ENCODE measurements around the gene PLCH1.
"Not testable (repeated sequence)": the region's sequence is repeated elsewhere in the genome, so short reads cannot be mapped to it uniquely, and the experiment has no call there.

Gene PLCH1

DNA sequence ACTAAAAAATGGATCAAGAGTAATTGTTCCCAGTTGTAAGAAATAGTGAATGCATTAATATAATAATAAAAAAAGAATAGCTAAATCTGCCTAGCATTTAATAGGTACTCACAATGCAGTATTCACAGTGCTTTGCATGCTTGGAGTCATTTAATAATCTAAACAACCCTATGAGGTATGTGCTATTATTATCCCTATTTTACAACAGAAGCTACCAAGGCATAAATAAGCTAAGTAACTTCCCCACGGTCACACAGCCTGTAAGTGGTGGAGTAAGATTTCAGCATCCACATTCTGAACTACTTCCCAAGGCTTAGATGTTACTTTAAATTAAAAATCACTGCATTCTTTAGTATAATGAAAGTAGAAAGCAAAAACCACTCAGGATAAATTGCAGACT, 102.9 kb downstream of the PLCH1 start:
- DNase-seq = no peak

DNA sequence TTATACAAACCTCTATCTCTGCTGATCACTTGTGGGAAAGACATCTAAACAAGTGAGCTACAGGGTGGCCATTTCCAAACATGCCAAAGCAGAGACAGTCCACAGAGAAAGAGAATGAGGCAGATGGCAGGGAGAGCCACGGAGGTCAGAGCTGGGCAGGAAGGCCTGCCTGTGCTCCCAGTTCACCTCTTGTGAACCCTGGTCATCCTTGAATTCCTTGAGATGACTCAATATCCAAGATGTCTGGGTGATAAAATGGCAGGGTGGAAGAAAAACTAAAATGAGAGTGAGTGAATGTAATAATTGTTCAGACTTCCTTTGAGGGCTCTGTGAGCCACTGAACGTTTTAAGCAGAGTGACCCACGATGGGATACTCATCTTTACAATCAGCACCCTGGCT, 104.8 kb downstream of the PLCH1 start:
- DNase-seq = no peak

DNA sequence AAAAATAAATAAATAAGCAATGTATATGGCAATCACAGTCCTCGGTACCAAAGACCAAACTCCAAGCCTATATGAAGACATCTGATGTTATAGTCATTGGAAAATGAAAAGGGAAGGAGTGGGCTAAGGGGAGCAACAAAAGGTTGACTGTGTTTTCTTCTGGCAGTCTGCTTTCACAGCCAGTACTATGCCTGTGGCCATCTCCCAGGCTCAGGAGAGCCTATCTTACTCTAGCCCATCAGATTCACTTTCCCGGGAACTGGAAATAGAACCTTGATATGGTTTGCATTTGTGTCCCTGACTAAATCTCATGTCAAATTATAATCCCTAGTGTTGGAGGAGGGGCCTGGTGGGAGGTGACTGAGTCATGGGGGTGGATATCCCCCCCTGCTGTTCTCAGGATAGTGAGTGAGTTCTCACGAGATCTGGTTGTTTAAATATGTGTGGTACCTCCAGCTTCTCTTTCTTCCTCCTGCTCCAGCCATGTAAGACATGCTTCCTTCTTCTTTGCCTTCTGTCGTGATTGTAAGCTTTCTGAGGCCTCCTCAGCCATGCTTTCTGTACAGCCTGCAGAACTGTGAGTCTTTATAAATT, 105.3 kb downstream of the PLCH1 start:
- no peak for DNase-seq

DNA sequence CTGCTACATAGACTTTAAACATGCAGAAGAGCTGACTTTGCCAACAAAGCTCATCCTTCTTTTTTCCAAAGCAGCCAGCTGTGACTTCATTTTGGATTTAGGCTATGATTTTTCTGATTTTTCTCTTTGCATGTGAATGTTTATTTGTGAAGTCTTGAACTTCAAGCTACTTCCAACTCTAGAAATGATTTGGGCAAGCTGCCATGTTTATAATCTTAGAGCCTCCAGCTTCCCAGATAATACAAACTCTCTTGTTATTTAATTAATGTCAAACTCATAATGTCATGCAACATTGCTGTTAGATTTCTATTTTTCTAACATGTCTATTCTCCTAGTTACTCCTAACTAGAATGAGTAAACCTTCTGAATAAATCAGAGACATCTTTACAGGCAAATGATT, 106.4 kb downstream of the PLCH1 start:
- not testable (repeated sequence) for DNase-seq

DNA sequence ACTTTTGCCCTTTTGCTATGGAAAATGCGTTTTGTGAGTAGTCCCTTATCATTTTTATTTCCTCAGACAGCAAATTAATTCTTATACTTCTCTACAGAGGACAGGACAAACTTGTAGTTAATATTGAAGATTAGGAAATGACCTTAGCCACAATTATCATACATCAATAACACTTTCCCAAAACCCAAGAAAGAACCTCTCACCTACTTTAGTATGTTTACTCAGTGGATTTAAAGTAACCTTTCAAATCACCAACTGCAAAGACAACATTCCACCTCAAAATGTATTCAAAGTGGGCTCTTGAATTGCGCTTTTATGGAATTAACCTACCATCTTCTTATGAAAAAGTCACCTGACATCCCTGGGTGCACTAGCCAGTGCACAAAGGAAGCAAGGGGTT, 107.3 kb downstream of the PLCH1 start:
- DNase-seq = no peak

DNA sequence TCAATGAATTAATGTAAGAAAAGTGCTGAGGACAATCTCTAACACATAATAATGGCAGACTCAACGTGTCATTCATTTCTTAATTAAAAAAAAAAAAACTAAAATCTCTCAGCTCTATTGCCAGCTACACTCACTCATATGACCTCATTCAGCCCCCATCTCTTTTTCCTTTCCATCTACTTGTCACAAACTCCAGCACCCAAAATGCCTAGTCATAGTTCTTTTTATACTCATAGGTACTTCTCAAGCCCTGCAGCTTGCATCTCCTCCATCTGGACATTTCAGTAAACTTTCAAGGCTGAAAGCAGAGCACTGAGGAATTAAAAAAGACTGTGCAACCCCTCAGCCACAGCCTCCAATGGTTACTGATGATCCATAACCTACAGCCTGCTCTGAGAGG, 109.8 kb downstream of the PLCH1 start:
- DNase-seq = no peak

DNA sequence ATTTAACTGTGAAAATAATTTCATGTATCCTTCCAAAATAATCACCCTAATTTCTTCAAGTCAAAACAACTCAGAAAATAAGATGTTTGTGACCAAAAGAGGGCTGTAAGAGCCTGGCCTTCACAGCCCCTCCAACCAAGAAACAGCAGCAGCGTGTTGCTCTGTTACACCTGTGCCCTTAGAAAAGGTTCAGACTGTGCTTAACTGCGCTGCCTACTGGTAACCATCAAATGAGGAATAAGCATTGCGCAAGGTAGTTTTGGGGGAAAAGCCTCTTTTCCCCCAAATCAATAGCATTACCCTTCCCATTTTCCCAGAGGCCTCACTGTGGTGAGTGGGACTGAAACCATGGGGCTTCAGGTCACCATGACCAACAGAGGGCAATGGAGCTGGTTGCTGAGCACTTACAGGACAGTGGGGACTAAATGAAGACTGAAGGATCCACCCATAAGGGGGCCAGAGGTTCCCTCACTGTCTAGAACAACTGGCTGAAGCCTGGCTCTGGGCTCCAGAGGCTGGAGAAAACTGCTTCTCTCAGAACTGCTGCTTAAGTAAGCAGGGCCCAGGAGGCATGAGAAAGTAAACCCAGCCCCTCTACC, 110.7 kb downstream of the PLCH1 start:
- no peak for DNase-seq

DNA sequence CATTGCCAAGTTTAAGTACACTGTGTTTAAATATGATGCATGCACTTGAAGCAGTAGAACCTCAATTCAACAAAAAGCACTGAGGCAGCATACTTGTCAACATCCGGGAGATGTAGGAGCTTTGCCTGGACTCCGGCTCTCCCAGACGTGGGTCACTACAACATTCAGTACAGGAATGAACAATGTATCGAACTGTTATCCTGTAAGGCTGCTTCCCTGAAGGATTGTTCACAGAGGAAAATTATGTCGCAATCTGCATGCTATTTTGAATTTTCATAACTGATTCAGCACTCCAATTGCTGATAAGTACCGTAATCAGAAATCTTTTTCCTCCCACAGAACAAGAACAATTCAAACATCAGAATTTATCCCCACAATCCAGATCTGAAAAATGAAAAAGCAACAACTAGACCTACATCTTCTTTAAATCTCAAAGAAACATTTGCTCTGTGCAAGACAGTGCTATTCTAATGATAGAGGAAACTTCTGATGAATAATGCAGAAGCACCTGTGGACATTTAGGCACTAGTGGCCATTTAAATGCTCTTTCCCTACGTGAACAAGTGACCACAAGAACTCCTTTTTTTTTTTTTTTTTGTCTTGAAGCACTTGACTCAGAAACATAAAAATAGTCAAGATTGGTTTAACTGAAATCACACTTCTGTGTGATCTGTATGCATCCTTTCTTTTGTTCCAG, 113.4 kb downstream of the PLCH1 start:
- DNase-seq = no peak

DNA sequence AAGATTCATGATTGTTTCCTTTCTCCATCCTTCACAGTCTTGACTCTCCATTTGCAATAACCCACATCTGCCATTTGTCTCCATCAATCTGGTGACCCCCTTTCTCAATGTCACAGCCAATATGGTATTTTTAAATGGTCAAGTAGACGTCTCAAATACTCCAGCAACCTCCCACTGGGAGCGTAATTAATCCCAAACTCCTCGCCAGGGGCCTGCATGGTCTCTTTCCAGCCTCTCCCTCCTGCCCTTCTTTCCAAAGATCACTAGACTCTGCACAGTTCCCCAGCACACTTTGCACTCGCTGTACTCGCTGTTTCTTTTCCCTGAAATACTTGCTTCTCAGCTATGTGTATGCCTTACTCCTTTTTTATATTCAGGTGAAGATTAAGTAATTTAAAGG, 115.3 kb downstream of the PLCH1 start:
- DNase-seq = no peak

DNA sequence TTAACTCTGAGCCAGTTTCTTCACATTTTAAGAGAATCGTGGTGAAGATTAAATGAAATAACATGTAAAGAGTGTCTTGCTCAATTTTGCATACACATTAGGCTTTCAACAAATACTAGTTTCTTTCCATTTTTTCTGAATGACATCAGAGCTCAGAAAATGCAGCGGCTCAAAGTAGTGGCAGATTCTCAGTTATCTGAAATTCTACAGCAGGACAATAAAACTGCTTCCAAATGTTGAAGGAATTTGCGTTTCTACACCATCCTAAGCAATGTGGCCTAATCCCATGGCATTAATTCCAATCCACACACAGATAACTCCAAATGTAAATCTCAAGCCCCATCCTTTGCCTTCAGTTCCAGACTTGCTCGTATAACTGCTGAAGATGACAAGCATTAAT, 115.8 kb downstream of the PLCH1 start:
- DNase-seq = no peak

DNA sequence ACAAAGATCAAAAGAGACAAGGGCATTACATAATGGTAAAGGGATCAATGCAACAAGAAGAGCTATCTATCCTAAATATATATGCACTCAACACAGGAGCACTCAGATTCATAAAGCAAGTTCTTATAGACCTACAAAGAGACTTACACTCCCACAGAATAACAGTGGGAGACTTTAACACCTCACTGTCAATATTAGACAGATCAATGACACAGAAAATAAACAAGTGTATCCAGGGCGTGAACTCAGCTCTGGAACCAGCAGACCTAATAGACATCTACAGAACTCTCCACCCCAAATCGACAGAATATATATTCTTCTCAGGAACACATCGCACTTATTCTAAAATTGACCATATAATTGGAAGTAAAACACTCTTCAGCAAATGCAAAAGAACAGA, 122.2 kb downstream of the PLCH1 start:
- DNase-seq = not testable (repeated sequence)

DNA sequence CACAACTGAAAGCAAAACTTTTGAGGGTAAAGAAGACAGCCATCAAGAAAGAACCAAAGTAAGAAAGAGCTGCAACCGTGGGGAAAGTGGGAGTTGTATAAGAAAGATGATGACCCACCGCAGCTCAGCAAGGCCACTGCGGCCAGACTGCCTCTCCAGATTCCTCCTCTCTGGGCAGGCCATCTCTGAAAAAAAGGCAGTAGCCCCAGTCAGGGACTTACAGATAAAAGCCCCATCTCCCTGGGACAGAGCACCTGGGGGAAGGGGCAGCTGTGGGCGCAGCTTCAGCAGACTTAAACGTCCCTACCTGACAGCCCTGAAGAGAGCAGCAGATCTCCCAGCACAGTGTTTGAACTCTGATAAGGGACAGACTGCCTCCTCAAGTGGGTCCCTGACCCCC, 124.3 kb downstream of the PLCH1 start:
- DNase-seq = not testable (repeated sequence)

DNA sequence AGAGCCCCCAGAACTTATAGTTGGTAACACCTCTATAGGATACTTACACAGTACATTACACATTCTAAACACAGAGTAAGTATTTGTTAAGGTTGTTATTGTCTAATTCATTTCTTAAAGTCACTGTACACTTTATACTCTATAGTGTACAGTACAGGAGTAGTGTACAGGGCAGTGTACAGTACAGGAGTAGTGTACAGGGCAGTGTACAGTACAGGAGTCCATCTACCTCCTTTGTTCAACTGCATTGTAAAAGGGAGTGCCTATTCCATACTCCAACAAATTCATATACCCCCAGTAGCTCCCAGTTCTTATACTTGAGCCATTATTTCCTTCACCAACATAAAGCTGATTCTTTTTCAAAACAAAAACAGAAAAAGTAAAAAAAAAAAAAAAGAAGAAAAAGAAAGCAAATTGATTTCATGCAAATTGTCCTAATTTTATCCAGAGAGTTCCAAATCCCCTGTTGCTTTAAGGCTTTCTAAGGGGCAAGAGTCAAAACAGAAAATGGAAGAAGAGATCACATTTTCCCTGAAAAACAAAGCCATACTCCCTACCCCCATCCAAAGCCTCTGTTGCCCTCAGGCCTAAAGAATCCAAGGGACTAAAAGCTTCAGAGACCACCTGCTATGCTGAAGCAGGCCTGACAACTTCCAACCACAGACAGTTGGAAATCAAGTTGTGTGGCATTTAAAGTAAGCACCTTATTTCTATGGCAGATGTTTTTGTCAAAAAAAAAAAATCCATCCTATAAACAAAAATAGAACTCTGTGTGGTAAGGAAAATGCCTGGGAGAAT, 125.6 kb downstream of the PLCH1 start:
- no peak for DNase-seq

DNA sequence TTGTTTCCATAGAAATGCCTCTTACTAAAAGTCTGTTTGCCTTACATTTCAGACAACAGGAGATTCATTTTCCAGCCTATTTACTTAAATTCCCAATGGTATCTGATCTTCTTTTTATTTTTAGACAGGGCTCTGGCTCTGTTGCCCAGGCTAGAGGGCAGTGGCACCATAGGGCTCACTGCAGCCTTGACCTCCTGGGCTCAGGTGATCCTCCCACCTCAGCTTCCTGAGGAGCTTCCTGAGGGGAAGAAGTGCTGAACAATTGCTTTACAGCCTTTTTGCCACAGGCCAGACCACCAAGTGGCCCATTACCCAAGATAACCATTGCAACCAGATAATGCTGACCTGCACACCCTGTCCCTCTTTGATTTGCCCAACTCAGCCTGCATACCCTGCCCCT, 126.3 kb downstream of the PLCH1 start:
- no peak for DNase-seq

DNA sequence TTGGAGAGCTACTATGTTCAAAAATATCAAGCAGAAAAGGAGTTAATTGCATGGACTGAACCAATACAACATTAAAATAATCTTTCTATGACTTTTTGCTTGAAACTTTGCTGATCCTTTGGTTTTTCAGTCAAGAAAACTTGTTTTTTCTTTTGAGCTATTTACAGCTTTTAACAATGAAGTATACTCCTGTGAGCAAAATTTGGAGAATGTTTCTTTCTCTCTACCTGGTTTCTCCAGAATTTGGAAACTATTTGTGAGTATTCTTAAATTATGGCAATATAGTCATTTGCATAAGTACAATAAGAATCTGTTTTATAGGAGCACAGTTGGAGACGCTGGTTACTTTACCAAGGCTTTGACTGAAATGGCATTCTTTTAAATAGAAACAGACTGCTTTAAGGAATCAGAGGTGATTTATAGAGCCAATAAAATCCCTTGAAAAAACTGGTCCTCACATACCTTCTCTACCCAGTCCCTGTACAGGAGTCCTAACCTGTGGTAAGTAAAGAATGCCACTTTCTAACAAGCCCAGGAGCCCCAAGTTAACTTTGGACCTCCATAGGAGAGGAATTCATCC, 127.4 kb downstream of the PLCH1 start:
- no peak for DNase-seq

DNA sequence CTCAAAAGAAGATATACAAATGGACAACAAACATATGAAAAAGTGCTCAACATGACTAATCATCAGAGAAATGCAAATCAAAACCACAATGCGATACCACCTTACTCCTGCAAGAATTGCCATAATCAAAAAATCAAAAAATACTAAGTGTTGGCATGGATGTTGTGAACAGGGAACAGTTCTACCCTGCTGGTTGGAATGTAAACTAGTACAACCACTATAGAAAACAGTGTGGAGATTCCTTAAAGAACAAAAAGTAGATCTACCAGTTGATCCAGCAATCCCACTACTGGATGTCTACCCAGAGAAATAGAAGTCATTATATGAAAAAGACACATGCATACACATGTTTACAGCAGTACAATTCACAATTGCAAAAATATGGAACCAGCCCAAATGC, 129.7 kb downstream of the PLCH1 start:
- DNase-seq = not testable (repeated sequence)

DNA sequence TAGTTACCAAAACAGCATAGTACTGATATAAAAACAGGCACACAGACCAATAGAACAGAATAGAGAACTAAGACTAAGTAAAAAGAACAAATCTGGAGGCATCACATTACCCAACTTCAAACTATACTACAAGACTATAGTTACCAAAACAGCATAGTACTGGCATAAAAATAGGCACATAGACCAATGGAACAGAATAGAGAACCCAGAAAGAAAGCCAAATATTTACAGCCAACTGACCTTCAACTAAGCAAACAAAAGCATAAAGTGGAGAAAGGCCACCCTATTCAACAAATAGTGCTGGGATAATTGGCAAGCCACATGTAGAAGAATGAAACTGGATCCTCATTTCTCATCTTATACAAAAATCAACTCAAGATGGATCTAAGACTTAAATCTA, 130.5 kb downstream of the PLCH1 start:
- not testable (repeated sequence) for DNase-seq

DNA sequence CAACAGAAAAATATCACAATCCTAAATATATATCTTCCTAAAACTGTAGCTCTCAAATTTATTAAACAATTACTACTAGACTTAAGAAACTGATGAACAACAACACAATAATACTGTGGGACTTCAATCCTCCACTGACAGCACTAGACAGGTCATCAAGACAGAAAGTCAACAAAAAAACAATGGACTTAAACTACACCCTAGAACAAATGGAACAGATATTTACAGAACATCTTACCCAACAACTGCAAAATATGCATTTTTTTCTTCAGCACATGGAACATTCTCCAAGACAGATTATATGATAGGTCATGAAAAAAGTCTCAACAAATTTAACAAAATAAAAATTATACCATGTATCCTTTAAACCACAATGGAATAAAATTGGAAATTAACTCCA, 133.4 kb downstream of the PLCH1 start:
- DNase-seq = no peak

DNA sequence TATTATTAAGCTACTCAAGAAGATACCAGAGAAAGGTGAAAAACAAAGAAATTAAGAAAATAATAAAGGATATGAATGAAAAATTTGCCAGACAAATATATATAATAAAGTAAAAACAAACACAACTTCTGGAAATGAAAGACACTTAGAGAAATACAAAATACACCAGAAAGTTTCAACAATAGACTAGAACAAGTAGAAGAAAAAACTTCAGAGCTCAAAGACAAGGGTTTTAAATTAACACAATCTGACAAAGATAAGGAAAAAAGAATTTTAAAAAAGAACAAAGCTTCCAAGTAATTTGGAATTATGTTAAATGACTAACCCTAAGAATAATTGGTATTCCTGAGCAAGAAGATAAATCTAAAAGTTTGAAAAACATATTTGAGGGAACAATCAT, 135.3 kb downstream of the PLCH1 start:
- DNase-seq = no peak

DNA sequence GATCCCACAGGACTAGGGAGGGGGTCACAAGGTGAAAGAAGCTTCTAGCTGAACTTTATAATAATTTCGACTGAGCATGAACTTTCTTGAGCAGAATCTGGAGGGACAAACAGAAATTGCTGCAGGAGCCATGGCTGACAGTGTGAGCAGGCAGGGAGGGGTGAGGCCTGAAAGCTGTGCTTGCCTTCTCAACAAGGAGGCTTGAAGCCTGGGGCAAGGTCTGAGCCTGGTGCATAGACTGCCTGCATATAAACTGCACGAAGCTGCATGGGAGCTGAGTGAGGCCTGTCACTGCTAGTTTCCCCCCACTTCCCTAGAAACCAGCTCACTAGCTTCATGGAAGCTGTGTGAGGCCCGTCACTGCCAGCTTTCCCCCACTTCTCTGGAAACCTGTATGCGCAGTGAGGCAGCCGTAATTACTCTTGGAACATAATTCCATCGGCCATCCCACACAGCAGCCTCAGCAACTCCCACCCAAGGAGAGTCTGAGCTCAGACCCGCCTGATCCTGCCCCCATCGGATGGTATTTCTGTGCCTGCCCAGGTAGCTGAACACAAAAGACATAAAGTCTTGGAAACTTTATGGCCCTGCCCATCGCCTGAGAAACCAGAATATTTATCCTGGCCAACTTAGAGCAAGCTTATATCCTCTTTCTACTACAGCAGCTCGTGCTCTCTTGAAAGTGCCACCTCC, 136.5 kb downstream of the PLCH1 start:
- DNase-seq = no peak

DNA sequence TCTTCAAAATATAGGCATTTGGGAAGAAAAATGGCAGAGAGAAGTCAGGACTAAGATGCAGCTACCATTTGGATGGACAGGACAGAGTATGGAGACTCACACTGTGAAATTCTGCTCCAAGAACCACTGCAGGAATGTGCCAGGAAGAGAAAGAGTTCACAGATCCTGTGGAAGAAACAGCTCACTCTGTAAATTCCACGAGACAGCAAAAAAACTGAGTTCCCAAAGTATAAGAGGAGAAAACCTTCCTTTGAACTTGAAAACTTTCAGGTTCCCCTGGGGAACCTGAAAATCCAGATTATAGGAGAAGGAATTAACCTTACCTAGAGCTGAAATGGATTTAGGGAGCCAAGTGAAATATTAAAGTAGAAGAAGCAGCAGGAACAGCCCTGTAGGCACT, 137.1 kb downstream of the PLCH1 start:
- DNase-seq = no peak

DNA sequence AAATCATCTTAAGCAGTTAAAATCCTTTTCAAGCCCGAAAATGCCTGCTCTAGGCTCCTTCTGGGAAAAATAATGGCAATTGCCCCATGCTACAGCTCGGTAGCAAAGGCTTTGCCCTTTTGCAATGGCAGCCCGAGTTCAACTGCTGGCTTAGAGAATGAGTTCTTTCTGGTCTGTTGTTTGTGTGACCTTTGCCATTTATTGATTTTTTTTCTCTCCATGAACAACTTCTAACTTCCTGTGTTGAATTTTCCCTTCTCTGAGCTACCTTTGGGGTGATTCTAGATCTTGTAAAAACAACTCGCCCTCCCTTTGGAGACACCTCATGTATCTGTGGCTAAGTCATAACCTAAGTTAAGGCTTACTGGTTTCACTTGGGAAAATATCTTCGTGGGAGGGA, 139.3 kb downstream of the PLCH1 start:
- no peak for DNase-seq

DNA sequence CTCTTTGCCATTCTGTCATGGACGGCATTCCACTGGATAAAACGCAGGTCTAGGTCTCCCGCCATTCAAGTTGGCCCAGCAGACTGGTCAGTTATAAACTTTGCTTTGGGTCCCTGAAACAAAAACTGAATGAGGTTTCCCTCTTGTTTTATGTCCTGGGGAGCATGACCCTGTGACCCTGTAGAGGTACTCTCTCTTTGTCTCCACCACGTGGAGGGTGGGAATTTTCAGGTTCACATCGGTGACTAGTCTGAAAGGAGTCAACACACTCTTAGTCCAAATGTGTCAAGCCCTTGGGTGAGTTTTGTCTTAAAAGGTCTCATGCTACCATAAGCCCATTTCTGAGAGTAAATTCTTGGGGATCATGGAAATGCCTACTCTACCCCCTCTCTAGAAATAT, 139.9 kb downstream of the PLCH1 start:
- no peak for DNase-seq
